ENCODE data around the gene GMDS.

GMDS gene

DNA sequence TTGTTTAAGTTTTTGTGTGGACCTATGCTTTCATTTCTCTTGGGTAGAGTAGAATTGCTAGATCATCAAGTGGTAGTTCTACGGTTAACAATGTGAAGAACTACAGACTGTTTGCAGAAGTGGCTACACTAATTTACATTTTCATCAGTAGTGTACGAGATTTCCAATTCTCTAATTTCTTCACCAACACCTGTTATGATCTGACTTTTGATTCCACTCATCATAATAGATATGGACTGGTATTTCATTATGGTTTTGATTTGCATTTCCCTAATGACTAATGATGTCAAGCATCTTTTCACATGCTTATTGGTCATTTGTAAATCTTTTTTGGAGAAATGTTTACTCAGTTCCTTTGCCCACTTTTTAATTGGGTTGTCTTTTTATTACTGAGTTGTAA, 244.4 kb downstream of the GMDS start:
- no peak overlapping the region for H2AFZ ChIP-seq (ENCODE audit: low read depth, low read length)
- H3K4me2 ChIP-seq (ENCODE audit: low read length), result no peak overlapping the region
- H3K4me1 ChIP-seq (ENCODE audit: low read length), result peaks cover 3% of the 10 kb centered on the region; the same call in 1 of the 2 replicates
- H3K4me3 ChIP-seq (ENCODE audit: low read length), result no peak overlapping the region
- H3K79me2 ChIP-seq (ENCODE audit: low read length), result no peaks in the 10 kb centered on the region
- no peak overlapping the region for H3K9ac ChIP-seq (ENCODE audit: low read length)
- no peak for TF ChIP-seq EZH2phosphoT487 (IDR thresholded peaks at IDR 0.05; ENCODE audit: low read depth)
- TF ChIP-seq, protein P1, sequence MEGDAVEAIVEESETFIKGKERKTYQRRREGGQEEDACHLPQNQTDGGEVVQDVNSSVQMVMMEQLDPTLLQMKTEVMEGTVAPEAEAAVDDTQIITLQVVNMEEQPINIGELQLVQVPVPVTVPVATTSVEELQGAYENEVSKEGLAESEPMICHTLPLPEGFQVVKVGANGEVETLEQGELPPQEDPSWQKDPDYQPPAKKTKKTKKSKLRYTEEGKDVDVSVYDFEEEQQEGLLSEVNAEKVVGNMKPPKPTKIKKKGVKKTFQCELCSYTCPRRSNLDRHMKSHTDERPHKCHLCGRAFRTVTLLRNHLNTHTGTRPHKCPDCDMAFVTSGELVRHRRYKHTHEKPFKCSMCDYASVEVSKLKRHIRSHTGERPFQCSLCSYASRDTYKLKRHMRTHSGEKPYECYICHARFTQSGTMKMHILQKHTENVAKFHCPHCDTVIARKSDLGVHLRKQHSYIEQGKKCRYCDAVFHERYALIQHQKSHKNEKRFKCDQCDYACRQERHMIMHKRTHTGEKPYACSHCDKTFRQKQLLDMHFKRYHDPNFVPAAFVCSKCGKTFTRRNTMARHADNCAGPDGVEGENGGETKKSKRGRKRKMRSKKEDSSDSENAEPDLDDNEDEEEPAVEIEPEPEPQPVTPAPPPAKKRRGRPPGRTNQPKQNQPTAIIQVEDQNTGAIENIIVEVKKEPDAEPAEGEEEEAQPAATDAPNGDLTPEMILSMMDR (IDR thresholded peaks at IDR 0.05; ENCODE audit: low read depth, low read length), result no peak
- no peaks in the 10 kb centered on the region for H3K36me3 ChIP-seq (replicated peaks; ENCODE audit: low read depth, low read length)
- H3K9me3 ChIP-seq (ENCODE audit: insufficient read depth, low read length), result no peaks in the 10 kb centered on the region
- no peaks in the 10 kb centered on the region for H4K20me1 ChIP-seq (ENCODE audit: insufficient read depth, low read length)
- H3K27me3 ChIP-seq (ENCODE audit: low read depth, low read length), result no peaks in the 10 kb centered on the region
- no peak overlapping the region for H3K27ac ChIP-seq (ENCODE audit: low read length)

DNA sequence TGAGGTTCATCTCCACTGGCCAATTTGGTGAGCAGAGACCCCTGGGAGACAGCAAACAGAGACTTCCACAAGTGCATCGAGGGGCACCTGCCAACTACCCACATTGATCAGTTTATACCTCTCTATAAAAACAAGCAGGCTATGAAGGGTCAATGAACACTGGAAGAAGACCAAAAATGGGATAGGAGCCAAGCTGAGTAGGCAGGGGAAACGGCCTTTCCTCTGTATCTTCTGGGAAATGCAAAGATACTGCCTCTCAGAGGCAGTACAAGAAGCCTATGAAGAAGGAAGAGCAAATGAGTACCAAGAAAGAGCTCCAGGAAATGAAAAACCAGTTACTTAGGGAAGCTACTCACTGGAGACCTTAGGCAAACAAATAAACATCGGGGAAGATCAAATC, 247.7 kb downstream of the GMDS start:
- Histone ChIP-seq H4K20me1 (ENCODE audit: insufficient read depth, low read length) (no peaks in the 10 kb centered on the region), H3K4me3 (ENCODE audit: low read length) (no peak overlapping the region), H2AFZ (ENCODE audit: low read depth, low read length) (no peak overlapping the region), H3K4me1 (ENCODE audit: low read length) (peaks cover 14% of the 10 kb centered on the region), H3K27me3 (ENCODE audit: low read depth, low read length) (no peaks in the 10 kb centered on the region), H3K79me2 (ENCODE audit: low read length) (no peaks in the 10 kb centered on the region), H3K4me2 (ENCODE audit: low read length) (no peak overlapping the region), H3K36me3 (replicated peaks; ENCODE audit: low read depth, low read length) (no peaks in the 10 kb centered on the region), H3K9me3 (ENCODE audit: insufficient read depth, low read length) (no peaks in the 10 kb centered on the region), H3K27ac (ENCODE audit: low read length) (no peak overlapping the region), H3K9ac (ENCODE audit: low read length) (no peak overlapping the region)
- TF ChIP-seq, protein P1 (IDR thresholded peaks at IDR 0.05; ENCODE audit: low read depth, low read length), result no peak
- no peak for TF ChIP-seq EZH2phosphoT487 (IDR thresholded peaks at IDR 0.05; ENCODE audit: low read depth)

DNA sequence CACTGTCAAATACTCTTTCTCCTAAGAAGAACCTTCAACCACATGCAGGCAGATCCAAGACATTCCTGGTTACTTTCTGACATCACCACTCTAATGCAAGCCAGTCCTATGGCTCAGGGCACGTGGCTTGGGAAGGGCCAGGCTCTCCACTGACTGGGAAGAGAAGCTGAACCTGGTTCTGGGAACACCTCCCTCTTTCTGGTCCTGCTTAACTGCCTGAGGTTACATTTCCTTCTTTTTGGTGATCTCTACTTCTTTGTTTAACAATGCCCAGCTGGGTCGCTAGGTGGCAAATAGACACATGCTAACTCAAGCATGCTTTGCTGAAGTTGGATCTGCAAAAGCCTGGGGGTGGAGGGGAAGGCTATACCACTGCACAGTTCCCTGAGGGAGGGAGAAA, 249.8 kb downstream of the GMDS start:
- Histone ChIP-seq H3K27me3 (ENCODE audit: low read depth, low read length) (no peaks in the 10 kb centered on the region), H3K9ac (ENCODE audit: low read length) (no peak overlapping the region), H3K79me2 (ENCODE audit: low read length) (no peaks in the 10 kb centered on the region), H3K4me3 (ENCODE audit: low read length) (no peak overlapping the region), H3K36me3 (replicated peaks; ENCODE audit: low read depth, low read length) (no peaks in the 10 kb centered on the region), H3K9me3 (ENCODE audit: insufficient read depth, low read length) (no peaks in the 10 kb centered on the region), H4K20me1 (ENCODE audit: insufficient read depth, low read length) (no peaks in the 10 kb centered on the region), H3K4me1 (ENCODE audit: low read length) (peaks cover 14% of the 10 kb centered on the region), H3K27ac (ENCODE audit: low read length) (no peak overlapping the region), H3K4me2 (ENCODE audit: low read length) (no peak overlapping the region), H2AFZ (ENCODE audit: low read depth, low read length) (no peak overlapping the region)
- TF ChIP-seq EZH2phosphoT487 (IDR thresholded peaks at IDR 0.05; ENCODE audit: low read depth), result no peak
- TF ChIP-seq, protein P1 (IDR thresholded peaks at IDR 0.05; ENCODE audit: low read depth, low read length), result peak; percentile 30; the same call in 1 of the 2 replicates

DNA sequence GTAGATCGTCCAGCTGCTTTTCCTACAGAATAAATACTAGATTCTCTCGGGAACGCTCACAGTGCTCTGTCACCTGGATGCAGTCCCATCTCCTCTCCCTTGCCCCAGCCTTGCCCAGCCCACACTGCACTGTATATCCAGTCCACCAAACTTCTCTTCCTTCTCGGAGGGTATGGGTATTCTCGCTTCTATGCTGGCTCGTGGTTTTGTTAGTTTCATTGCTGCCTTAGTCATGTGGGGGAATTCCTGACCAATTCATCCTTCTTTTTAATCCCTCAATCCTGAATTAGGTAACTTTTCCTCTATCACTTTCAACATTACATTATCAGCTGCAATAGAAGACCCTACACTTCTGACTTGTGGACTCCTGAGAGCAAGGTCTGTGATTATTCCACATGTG, 252.4 kb downstream of the GMDS start:
- Histone ChIP-seq H3K27me3 (ENCODE audit: low read depth, low read length) (no peaks in the 10 kb centered on the region), H3K36me3 (replicated peaks; ENCODE audit: low read depth, low read length) (no peaks in the 10 kb centered on the region), H3K4me1 (ENCODE audit: low read length) (peaks cover 14% of the 10 kb centered on the region), H4K20me1 (ENCODE audit: insufficient read depth, low read length) (no peaks in the 10 kb centered on the region), H3K27ac (ENCODE audit: low read length) (no peak overlapping the region), H3K9me3 (ENCODE audit: insufficient read depth, low read length) (no peaks in the 10 kb centered on the region), H3K4me2 (ENCODE audit: low read length) (no peak overlapping the region), H3K79me2 (ENCODE audit: low read length) (no peaks in the 10 kb centered on the region), H2AFZ (ENCODE audit: low read depth, low read length) (no peak overlapping the region), H3K4me3 (ENCODE audit: low read length) (no peak overlapping the region), H3K9ac (ENCODE audit: low read length) (no peak overlapping the region)
- no peak for TF ChIP-seq EZH2phosphoT487 (IDR thresholded peaks at IDR 0.05; ENCODE audit: low read depth)
- TF ChIP-seq, protein P1 (IDR thresholded peaks at IDR 0.05; ENCODE audit: low read depth, low read length), result no peak

All from OCI-LY3 (cell line).